ENCODE data around the gene FURIN. TPM values are rescaled to one million over a fixed set of nuclear protein-coding genes. Genes with fewer than 3 reads are reported as not detected.

FURIN gene
- 35.1 and 35.7 TPM in 2 replicates for total RNA-seq (2021)
- long read RNA-seq, full-length matches to known transcripts, result 3 of 47 reads
- long read RNA-seq, partial matches to known transcripts, result 40 of 47 reads
- long read RNA-seq, other reads (novel, unspliced or antisense), result 4 of 47 reads

DNA sequence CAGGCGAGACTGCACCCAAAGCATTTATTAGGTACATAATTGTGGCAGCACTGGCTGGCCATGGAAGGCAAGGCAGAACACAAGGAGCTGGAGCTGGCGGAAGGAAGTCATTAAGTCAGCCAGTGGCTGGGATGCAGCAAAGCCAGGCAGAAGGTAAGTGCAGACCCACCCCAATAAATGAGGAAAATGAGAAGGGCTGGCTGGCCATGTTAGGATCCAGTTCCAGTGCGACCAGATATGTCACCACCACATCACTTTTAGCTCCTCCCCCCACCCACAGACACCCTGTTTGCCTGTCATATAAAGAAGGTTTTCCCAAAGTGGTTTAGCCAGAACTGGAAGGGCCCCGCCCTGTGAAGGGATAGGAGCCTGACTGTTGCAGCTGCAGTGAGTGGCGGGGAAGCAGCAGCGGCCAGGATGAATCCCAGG, at the start of gene FURIN:
TSS of gene FURIN (plus strand) at position 328 of the 429 bp plus-strand sequence. CDS start 7,153 bp downstream, outside the sequence.
- H2BK15ac ChIP-seq (ENCODE audit: low read depth, low read length), result no peak within 1 kb of the TSS
- H3K56ac ChIP-seq (ENCODE audit: insufficient read length, low read depth, low read length), result no peak within 1 kb of the TSS
- H3K4me2 ChIP-seq (ENCODE audit: insufficient read depth, insufficient read length, low read length), result no peak within 1 kb of the TSS
- H2BK20ac ChIP-seq (ENCODE audit: low read depth, low read length, poor library complexity, severe bottlenecking), result no peak within 1 kb of the TSS
- WGBS (ENCODE audit: extremely low coverage, insufficient read length, low lambda C conversion rate), result no CpG with 5 or more reads among the region's 6 CpGs
- TF ChIP-seq, protein P1, sequence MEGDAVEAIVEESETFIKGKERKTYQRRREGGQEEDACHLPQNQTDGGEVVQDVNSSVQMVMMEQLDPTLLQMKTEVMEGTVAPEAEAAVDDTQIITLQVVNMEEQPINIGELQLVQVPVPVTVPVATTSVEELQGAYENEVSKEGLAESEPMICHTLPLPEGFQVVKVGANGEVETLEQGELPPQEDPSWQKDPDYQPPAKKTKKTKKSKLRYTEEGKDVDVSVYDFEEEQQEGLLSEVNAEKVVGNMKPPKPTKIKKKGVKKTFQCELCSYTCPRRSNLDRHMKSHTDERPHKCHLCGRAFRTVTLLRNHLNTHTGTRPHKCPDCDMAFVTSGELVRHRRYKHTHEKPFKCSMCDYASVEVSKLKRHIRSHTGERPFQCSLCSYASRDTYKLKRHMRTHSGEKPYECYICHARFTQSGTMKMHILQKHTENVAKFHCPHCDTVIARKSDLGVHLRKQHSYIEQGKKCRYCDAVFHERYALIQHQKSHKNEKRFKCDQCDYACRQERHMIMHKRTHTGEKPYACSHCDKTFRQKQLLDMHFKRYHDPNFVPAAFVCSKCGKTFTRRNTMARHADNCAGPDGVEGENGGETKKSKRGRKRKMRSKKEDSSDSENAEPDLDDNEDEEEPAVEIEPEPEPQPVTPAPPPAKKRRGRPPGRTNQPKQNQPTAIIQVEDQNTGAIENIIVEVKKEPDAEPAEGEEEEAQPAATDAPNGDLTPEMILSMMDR (conservative IDR thresholded peaks at IDR 0.05), result no peak
- H3K79me2 ChIP-seq (ENCODE audit: insufficient read depth, low read length), result no peaks in the 10 kb centered on the region
- no peak within 1 kb of the TSS for H3K4ac ChIP-seq (ENCODE audit: low read depth, low read length)
- no peak within 1 kb of the TSS for H2AFZ ChIP-seq (ENCODE audit: low read length)
- no peak within 1 kb of the TSS for H3K27ac ChIP-seq (ENCODE audit: insufficient read length, low read depth, low read length)
- peak within 1 kb of the TSS in 1 of 2 experiments; percentile 55; a peak in 2 of 5 replicates for H3K4me3 Mint-ChIP-seq
- H2BK5ac ChIP-seq (ENCODE audit: insufficient read length, low read length), result no peak within 1 kb of the TSS
- H3K36me3 Mint-ChIP-seq (ENCODE audit: insufficient read depth in 1 of 3, low read depth in 3 of 3), result no peaks in the 10 kb centered on the region; a peak in 1 of 7 replicates
- no peak within 1 kb of the TSS for H2AK5ac ChIP-seq (ENCODE audit: insufficient read length, low read length)
- H2BK120ac ChIP-seq (ENCODE audit: low read depth, low read length, poor library complexity, severe bottlenecking), result no peak within 1 kb of the TSS
- H3K23ac ChIP-seq (ENCODE audit: insufficient read length, low read depth, low read length), result no peak within 1 kb of the TSS
- H3K27me3 Mint-ChIP-seq (ENCODE audit: low read depth), result no peaks in the 10 kb centered on the region
- H3K14ac ChIP-seq (ENCODE audit: insufficient read depth, low read length), result no peak within 1 kb of the TSS
- no peak within 1 kb of the TSS for H4K91ac ChIP-seq (ENCODE audit: insufficient read length, low read depth, low read length)
- no peaks in the 10 kb centered on the region for H3K9me3 ChIP-seq (ENCODE audit: control insufficient read depth, low read depth, low read length)
- no peak within 1 kb of the TSS for H2BK12ac ChIP-seq (ENCODE audit: insufficient read length, low read depth, low read length)
- H3K4me1 ChIP-seq (ENCODE audit: insufficient read depth, low read length), result peaks cover 6% of the 10 kb centered on the region; the same call in 1 of the 2 replicates
- H3K9ac ChIP-seq (ENCODE audit: extremely low read depth, insufficient read length, low read length), result no peak within 1 kb of the TSS
- peaks cover 2% of the 10 kb centered on the region for H3K79me1 ChIP-seq (ENCODE audit: insufficient read depth, low read depth, low read length, poor library complexity, severe bottlenecking)
- H3T11ph ChIP-seq (ENCODE audit: low read length), result no peak within 1 kb of the TSS
- no peak within 1 kb of the TSS for H4K5ac ChIP-seq (ENCODE audit: insufficient read length, low read depth, low read length)
- H4K8ac ChIP-seq (replicated peaks; ENCODE audit: insufficient read length, low read depth, low read length), result no peak within 1 kb of the TSS
- no peaks in the 10 kb centered on the region for H3K27me3 ChIP-seq (ENCODE audit: insufficient read depth, low read length)
- no peaks in the 10 kb centered on the region for H4K20me1 ChIP-seq (ENCODE audit: control insufficient read depth, insufficient read depth, insufficient read length)
- no peak for DNase-seq
- no peak within 1 kb of the TSS for H3K18ac ChIP-seq (ENCODE audit: insufficient read length, low read depth, low read length)
- peak within 1 kb of the TSS; percentile 19 to 87 (median 63); a peak in 4 of 7 replicates for H3K27ac Mint-ChIP-seq
- peaks cover 44 to 50% of the 10 kb centered on the region in 2 experiments for H3K4me1 Mint-ChIP-seq
- H3K9me3 Mint-ChIP-seq, result peaks cover 0 to 2% of the 10 kb centered on the region in 2 experiments; a peak in 2 of 5 replicates
- H3K23me2 ChIP-seq (ENCODE audit: insufficient read length, low read depth, low read length, poor library complexity, severe bottlenecking), result peaks cover 8% of the 10 kb centered on the region
